ENCODE results near the gene FGFR4. TPM values are rescaled to one million over a fixed set of nuclear protein-coding genes. Genes with fewer than 3 reads are reported as not detected.

The FGFR4 gene
- total RNA-seq, 2 donors from 2014 or later, result 1.6 to 2.8 TPM

- no peak for DNase-seq (ENCODE audit: low spot score)
These were observed 23.1 kb downstream of the FGFR4 start for GRCh38 chr5:177109810-177110209.

GRCh38 chr5:177111720-177112394 is 25.1 kb downstream of the FGFR4 start:
- ATAC-seq (ENCODE audit: insufficient number of reproducible peaks, low FRiP score, low read depth) (no peak), DNase-seq (ENCODE audit: low spot score) (no peak)
- no peaks in the 10 kb centered on the region for H3K36me3 ChIP-seq
- no peak overlapping the region for H3K4me3 ChIP-seq
- H3K9me3 ChIP-seq, result no peaks in the 10 kb centered on the region
- TF ChIP-seq CTCF (IDR thresholded peaks at IDR 0.05), result peak; percentile 93
- no peak overlapping the region for H3K27ac ChIP-seq
- H3K4me1 ChIP-seq (ENCODE audit: control insufficient read depth in 1 of 2, low read depth in 2 of 2), result peaks cover 6 to 7% of the 10 kb centered on the region in 2 donors
- H3K27me3 ChIP-seq (replicated peaks; ENCODE audit: insufficient read depth), result no peaks in the 10 kb centered on the region

More at GRCh38 chr5:177109810-177110209, 23.1 kb downstream of the FGFR4 start:
- Histone ChIP-seq H3K27me3 (replicated peaks; ENCODE audit: insufficient read depth) (no peaks in the 10 kb centered on the region), H3K36me3 (no peaks in the 10 kb centered on the region), H3K4me1 (ENCODE audit: control insufficient read depth in 1 of 2, low read depth in 2 of 2) (no peaks in the 10 kb centered on the region), H3K4me3 (no peak overlapping the region), H3K27ac (no peak overlapping the region), H3K9me3 (no peaks in the 10 kb centered on the region)
- no peak for ATAC-seq (ENCODE audit: insufficient number of reproducible peaks, low FRiP score, low read depth)
- no peak for TF ChIP-seq CTCF (IDR thresholded peaks at IDR 0.05)

- Histone ChIP-seq H3K4me3 (no peak overlapping the region), H3K4me1 (ENCODE audit: control insufficient read depth in 1 of 2, low read depth in 2 of 2) (peaks cover 6 to 12% of the 10 kb centered on the region in 2 donors), H3K9me3 (no peaks in the 10 kb centered on the region), H3K27ac (no peak overlapping the region), H3K27me3 (replicated peaks; ENCODE audit: insufficient read depth) (no peaks in the 10 kb centered on the region), H3K36me3 (no peaks in the 10 kb centered on the region)
- TF ChIP-seq CTCF (IDR thresholded peaks at IDR 0.05), result no peak
- no peak for DNase-seq (ENCODE audit: low spot score)
- ATAC-seq (ENCODE audit: insufficient number of reproducible peaks, low FRiP score, low read depth), result no peak
These were observed 26.0 kb downstream of the FGFR4 start for GRCh38 chr5:177112589-177113220.

GRCh38 chr5:177113566-177114424 is 27.1 kb downstream of the FGFR4 start:
- H3K4me3 ChIP-seq, result no peak overlapping the region
- H3K36me3 ChIP-seq, result no peaks in the 10 kb centered on the region
- H3K27ac ChIP-seq, result no peak overlapping the region
- H3K9me3 ChIP-seq, result no peaks in the 10 kb centered on the region
- peak; percentile 98 for TF ChIP-seq CTCF (IDR thresholded peaks at IDR 0.05)
- no peak for ATAC-seq (ENCODE audit: insufficient number of reproducible peaks, low FRiP score, low read depth)
- no peak for DNase-seq (ENCODE audit: low spot score)
- no peaks in the 10 kb centered on the region for H3K27me3 ChIP-seq (replicated peaks; ENCODE audit: insufficient read depth)
- peaks cover 6 to 12% of the 10 kb centered on the region in 2 donors for H3K4me1 ChIP-seq (ENCODE audit: control insufficient read depth in 1 of 2, low read depth in 2 of 2)
